ENCODE results near the gene DNAJC13.

The DNAJC13 gene

GRCh38 chr3:132535575-132536441, 118.5 kb downstream of the DNAJC13 start:
- no peak; the same call in none of the 2 replicates for TF ChIP-seq CTCF (IDR thresholded peaks at IDR 0.05; ENCODE audit: low read depth, low read length)
- H3K4me3 ChIP-seq (ENCODE audit: low read depth, low read length) = no peak overlapping the region

- no peak for TF ChIP-seq CTCF (IDR thresholded peaks at IDR 0.05; ENCODE audit: low read depth, low read length)
Measured at GRCh38 chr3:132536442-132537153, 119.3 kb downstream of the DNAJC13 start.

GRCh38 chr3:132537297-132537696, 120.0 kb downstream of the DNAJC13 start:
- H3K4me3 ChIP-seq (ENCODE audit: low read depth, low read length) = no peak overlapping the region
- no peak for TF ChIP-seq CTCF (IDR thresholded peaks at IDR 0.05; ENCODE audit: low read depth, low read length)

More at GRCh38 chr3:132536442-132537153, 119.3 kb downstream of the DNAJC13 start:
- H3K4me3 ChIP-seq (ENCODE audit: low read depth, low read length) = no peak overlapping the region

- TF ChIP-seq CTCF (IDR thresholded peaks at IDR 0.05; ENCODE audit: low read depth, low read length) = no peak
- no peak overlapping the region for H3K4me3 ChIP-seq (ENCODE audit: low read depth, low read length)
Measured at GRCh38 chr3:132538072-132538471, 120.8 kb downstream of the DNAJC13 start.

GRCh38 chr3:132539681-132540080, 122.4 kb downstream of the DNAJC13 start:
- no peak for TF ChIP-seq CTCF (IDR thresholded peaks at IDR 0.05; ENCODE audit: low read depth, low read length)
- no peak overlapping the region for H3K4me3 ChIP-seq (ENCODE audit: low read depth, low read length)

GRCh38 chr3:132542577-132542976, 125.3 kb downstream of the DNAJC13 start:
- no peak overlapping the region for H3K4me3 ChIP-seq (ENCODE audit: low read depth, low read length)
- TF ChIP-seq CTCF (IDR thresholded peaks at IDR 0.05; ENCODE audit: low read depth, low read length) = no peak
